WTC11 (cell line): ENCODE data around the gene PTPRF. TPM values are rescaled to one million over a fixed set of nuclear protein-coding genes. Genes with fewer than 3 reads are reported as not detected.
"Not testable (repeated sequence)": the region's sequence is repeated elsewhere in the genome, so short reads cannot be mapped to it uniquely, and the experiment has no call there.

Source experiments
- ATAC-seq: fragments of 200-7000 bp; cut with Tn5 transposase; 2 replicates; pipeline ENCODE4 v1.10.0; 2021; ENCODE audit warnings: mild to moderate bottlenecking, moderate library complexity
- CTCF ChIA-PET: fragments of 300-600 bp; sonication (Branson Sonifier 250); formaldehyde crosslinking; loops from one replicate; lab custom pipeline; 2021; ENCODE audit warnings: antibody characterized with exemption; lab: Charles Lee
- POLR2A ChIA-PET: fragments of 350-600 bp; sonication (Branson Sonifier 250); formaldehyde crosslinking; loops from one replicate; lab custom pipeline; 2021; ENCODE audit warnings: antibody characterized with exemption; lab: Charles Lee
- DNase-seq: peaks from one replicate; pipeline ENCODE4 v3.0.0; 2021; ENCODE audit warnings: low spot score
- H3K27ac Mint-ChIP-seq: 2 replicates; pipeline ENCODE4 v1.8.0; 2021; ENCODE audit warnings: mixed read lengths
- H3K27me3 Mint-ChIP-seq: 2 replicates; pipeline ENCODE4 v1.8.0; 2021; ENCODE audit warnings: low read depth, mild to moderate bottlenecking, moderate library complexity, mixed read lengths
- H3K36me3 Mint-ChIP-seq: 2 replicates; pipeline ENCODE4 v1.8.0; 2021; ENCODE audit warnings: mixed read lengths
- H3K4me1 Mint-ChIP-seq: 2 replicates; pipeline ENCODE4 v1.8.0; 2022; ENCODE audit warnings: mixed read lengths
- H3K4me3 Mint-ChIP-seq: 2 replicates; pipeline ENCODE4 v1.8.0; 2021; ENCODE audit warnings: mild to moderate bottlenecking, moderate library complexity, mixed read lengths
- H3K9me3 Mint-ChIP-seq: 2 replicates; pipeline ENCODE4 v1.8.0; 2021; ENCODE audit warnings: mixed read lengths
- ELF4 ChIP-seq: sonication (generic); formaldehyde crosslinking; IDR thresholded peaks from 2 replicates; pipeline ENCODE4 v1.8.1; 2022; ENCODE audit warnings: low read depth, mild to moderate bottlenecking, moderate library complexity, missing genetic modification reagents
- JAZF1 ChIP-seq: fragments of 250-450 bp; sonication (Bioruptor Pico); IDR thresholded peaks from 2 replicates; pipeline ENCODE4 v1.9.0; 2021; ENCODE audit warnings: moderate library complexity, mild to moderate bottlenecking, inconsistent platforms
- KAT7 ChIP-seq: sonication (generic); formaldehyde crosslinking; IDR thresholded peaks from 2 replicates; pipeline ENCODE4 v1.8.1; 2023; ENCODE audit warnings: missing genetic modification reagents, mild to moderate bottlenecking, borderline replicate concordance
- MXD4 ChIP-seq: fragments of 250-450 bp; sonication (Bioruptor Pico); IDR thresholded peaks from 2 replicates; pipeline ENCODE4 v1.8.0; 2021; ENCODE audit warnings: mild to moderate bottlenecking, moderate library complexity, borderline replicate concordance
- NR3C1 ChIP-seq: sonication (generic); formaldehyde crosslinking; conservative IDR thresholded peaks from 2 replicates; pipeline ENCODE4 v1.8.1; 2023; ENCODE audit warnings: low read depth, mild to moderate bottlenecking, missing genetic modification reagents
- RORB ChIP-seq: fragments of 250-450 bp; sonication (Bioruptor Pico); IDR thresholded peaks from 2 replicates; pipeline ENCODE4 v1.9.0; 2021; ENCODE audit warnings: mild to moderate bottlenecking
- SMAD3 ChIP-seq: sonication (generic); formaldehyde crosslinking; IDR thresholded peaks from 2 replicates; pipeline ENCODE4 v1.8.0; 2022; ENCODE audit warnings: missing genetic modification reagents, mild to moderate bottlenecking, borderline replicate concordance
- SP1 ChIP-seq: sonication (generic); formaldehyde crosslinking; conservative IDR thresholded peaks from 2 replicates; pipeline ENCODE4 v1.8.1; 2022; ENCODE audit warnings: missing genetic modification reagents
- TEAD1 ChIP-seq: sonication (generic); formaldehyde crosslinking; IDR thresholded peaks from 2 replicates; pipeline ENCODE4 v1.8.0; 2022; ENCODE audit warnings: mild to moderate bottlenecking, missing genetic modification reagents
- TEAD4 ChIP-seq: sonication (generic); formaldehyde crosslinking; IDR thresholded peaks from 2 replicates; pipeline ENCODE4 v1.8.0; 2022; ENCODE audit warnings: mild to moderate bottlenecking, missing genetic modification reagents
- ZBTB21 ChIP-seq: sonication (generic); formaldehyde crosslinking; IDR thresholded peaks from 2 replicates; pipeline ENCODE4 v1.8.1; 2023; ENCODE audit warnings: mild to moderate bottlenecking, missing genetic modification reagents, borderline replicate concordance
- ZNF121 ChIP-seq: sonication (generic); formaldehyde crosslinking; IDR thresholded peaks from 2 replicates; pipeline ENCODE4 v1.8.0; 2023; ENCODE audit warnings: missing genetic modification reagents
- total RNA-seq: library from RNA; stranded (reverse); gene quantifications from 3 replicates; pipeline ENCODE4 v1.2.3, GENCODE V29; 2021
- TF ChIP-seq, protein P1 (sequence below): fragments of 200-600 bp; IDR thresholded peaks from 2 replicates; pipeline ENCODE4 v1.8.0; 2022; ENCODE audit warnings: antibody characterized with exemption
- TF ChIP-seq, protein P2 (sequence below): fragments of 250-450 bp; sonication (Bioruptor Pico); IDR thresholded peaks from 2 replicates; pipeline ENCODE4 v2.1.2; 2022; ENCODE audit warnings: mild to moderate bottlenecking, moderate library complexity
- TF ChIP-seq, protein P3 (sequence below): sonication (generic); formaldehyde crosslinking; IDR thresholded peaks from 2 replicates; pipeline ENCODE4 v1.8.0; 2022; ENCODE audit warnings: mild to moderate bottlenecking, missing genetic modification reagents
- TF ChIP-seq, protein P4 (sequence below): sonication (generic); formaldehyde crosslinking; IDR thresholded peaks from 2 replicates; pipeline ENCODE4 v1.8.1; 2023; ENCODE audit warnings: mild to moderate bottlenecking, missing genetic modification reagents, moderate library complexity
- TF ChIP-seq, protein P5 (sequence below): sonication (generic); formaldehyde crosslinking; conservative IDR thresholded peaks from 2 replicates; pipeline ENCODE4 v1.8.1; 2022; ENCODE audit warnings: mild to moderate bottlenecking, missing genetic modification reagents

PTPRF gene
- total RNA-seq, 1 experiment from 2014 or later: 248 TPM

DNA sequence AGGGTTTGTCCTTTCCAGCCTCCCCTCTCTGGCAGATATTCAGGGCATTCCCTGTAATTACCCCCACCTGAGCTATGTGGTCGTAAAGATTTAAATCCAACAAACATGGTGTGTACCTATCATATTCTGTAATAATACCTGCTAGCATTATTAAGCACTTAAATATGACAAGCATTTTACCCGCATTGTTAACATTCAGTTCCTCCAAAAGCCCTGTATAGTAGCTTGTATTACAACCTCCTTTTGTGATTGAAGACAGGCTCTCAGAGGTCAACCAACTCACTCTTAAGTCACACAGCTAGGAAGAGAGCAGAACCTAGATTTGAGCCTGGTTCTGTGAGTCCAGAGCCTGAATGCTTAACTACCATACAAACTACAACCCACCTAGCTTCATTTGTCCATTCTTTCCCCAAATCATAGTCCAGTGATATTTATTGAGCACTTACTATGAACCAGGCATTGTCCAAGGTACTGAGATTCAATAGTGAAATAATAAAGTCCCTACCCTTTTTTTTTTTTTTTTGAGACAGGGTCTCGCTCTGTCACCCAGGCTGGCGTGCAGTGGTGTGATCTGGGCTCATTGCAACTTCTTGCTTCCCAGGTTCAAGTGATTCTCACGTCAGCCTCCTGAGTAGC, 105.4 kb downstream of the PTPRF start:
- H3K27me3 Mint-ChIP-seq: peaks cover 8% of the 10 kb centered on the region
- no peak for ATAC-seq
- POLR2A ChIA-PET: interaction anchor here (1.7 kb wide), 1 partner anchor 14 kb away, joined by 5 read pairs; the partner anchor contains the start of gene KDM4A
- TF ChIP-seq, protein P1, sequence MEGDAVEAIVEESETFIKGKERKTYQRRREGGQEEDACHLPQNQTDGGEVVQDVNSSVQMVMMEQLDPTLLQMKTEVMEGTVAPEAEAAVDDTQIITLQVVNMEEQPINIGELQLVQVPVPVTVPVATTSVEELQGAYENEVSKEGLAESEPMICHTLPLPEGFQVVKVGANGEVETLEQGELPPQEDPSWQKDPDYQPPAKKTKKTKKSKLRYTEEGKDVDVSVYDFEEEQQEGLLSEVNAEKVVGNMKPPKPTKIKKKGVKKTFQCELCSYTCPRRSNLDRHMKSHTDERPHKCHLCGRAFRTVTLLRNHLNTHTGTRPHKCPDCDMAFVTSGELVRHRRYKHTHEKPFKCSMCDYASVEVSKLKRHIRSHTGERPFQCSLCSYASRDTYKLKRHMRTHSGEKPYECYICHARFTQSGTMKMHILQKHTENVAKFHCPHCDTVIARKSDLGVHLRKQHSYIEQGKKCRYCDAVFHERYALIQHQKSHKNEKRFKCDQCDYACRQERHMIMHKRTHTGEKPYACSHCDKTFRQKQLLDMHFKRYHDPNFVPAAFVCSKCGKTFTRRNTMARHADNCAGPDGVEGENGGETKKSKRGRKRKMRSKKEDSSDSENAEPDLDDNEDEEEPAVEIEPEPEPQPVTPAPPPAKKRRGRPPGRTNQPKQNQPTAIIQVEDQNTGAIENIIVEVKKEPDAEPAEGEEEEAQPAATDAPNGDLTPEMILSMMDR: no peak
- TF ChIP-seq KAT7 (CRISPR knock-in tag) (no peak), SMAD3 (no peak), SP1 (CRISPR knock-in tag) (no peak), ELF4 (CRISPR knock-in tag) (no peak), NR3C1 (CRISPR knock-in tag) (no peak), TEAD1 (CRISPR knock-in tag) (no peak), TEAD4 (CRISPR knock-in tag) (no peak), MXD4 (CRISPR knock-in tag) (no peak), ZBTB21 (CRISPR knock-in tag) (no peak), RORB (CRISPR knock-in tag) (no peak), ZNF121 (CRISPR knock-in tag) (no peak)
- TF ChIP-seq, protein P2, sequence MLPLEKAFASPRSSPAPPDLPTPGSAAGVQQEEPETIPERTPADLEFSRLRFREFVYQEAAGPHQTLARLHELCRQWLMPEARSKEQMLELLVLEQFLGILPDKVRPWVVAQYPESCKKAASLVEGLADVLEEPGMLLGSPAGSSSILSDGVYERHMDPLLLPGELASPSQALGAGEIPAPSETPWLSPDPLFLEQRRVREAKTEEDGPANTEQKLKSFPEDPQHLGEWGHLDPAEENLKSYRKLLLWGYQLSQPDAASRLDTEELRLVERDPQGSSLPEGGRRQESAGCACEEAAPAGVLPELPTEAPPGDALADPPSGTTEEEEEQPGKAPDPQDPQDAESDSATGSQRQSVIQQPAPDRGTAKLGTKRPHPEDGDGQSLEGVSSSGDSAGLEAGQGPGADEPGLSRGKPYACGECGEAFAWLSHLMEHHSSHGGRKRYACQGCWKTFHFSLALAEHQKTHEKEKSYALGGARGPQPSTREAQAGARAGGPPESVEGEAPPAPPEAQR (CRISPR knock-in tag): no peak
- TF ChIP-seq, protein P3, sequence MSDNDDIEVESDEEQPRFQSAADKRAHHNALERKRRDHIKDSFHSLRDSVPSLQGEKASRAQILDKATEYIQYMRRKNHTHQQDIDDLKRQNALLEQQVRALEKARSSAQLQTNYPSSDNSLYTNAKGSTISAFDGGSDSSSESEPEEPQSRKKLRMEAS: no peak
- TF ChIP-seq, protein P4, sequence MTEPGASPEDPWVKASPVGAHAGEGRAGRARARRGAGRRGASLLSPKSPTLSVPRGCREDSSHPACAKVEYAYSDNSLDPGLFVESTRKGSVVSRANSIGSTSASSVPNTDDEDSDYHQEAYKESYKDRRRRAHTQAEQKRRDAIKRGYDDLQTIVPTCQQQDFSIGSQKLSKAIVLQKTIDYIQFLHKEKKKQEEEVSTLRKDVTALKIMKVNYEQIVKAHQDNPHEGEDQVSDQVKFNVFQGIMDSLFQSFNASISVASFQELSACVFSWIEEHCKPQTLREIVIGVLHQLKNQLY (CRISPR knock-in tag): no peak
- TF ChIP-seq, protein P5, sequence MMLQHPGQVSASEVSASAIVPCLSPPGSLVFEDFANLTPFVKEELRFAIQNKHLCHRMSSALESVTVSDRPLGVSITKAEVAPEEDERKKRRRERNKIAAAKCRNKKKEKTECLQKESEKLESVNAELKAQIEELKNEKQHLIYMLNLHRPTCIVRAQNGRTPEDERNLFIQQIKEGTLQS (CRISPR knock-in tag): no peak
- TF ChIP-seq, all 79 proteins: peak for 0
- H3K27ac Mint-ChIP-seq: no peak overlapping the region
- CTCF ChIA-PET: interaction anchor here (0.7 to 2.0 kb wide), 3 partner anchors 9 to 83 kb away, joined by 3 to 4 read pairs (median 4); no protein-coding TSS in a partner anchor
- DNase-seq: no peak
- H3K9me3 Mint-ChIP-seq: no peaks in the 10 kb centered on the region
- H3K36me3 Mint-ChIP-seq: no peaks in the 10 kb centered on the region
- H3K4me3 Mint-ChIP-seq: no peak overlapping the region
- peaks cover 6% of the 10 kb centered on the region for H3K4me1 Mint-ChIP-seq

DNA sequence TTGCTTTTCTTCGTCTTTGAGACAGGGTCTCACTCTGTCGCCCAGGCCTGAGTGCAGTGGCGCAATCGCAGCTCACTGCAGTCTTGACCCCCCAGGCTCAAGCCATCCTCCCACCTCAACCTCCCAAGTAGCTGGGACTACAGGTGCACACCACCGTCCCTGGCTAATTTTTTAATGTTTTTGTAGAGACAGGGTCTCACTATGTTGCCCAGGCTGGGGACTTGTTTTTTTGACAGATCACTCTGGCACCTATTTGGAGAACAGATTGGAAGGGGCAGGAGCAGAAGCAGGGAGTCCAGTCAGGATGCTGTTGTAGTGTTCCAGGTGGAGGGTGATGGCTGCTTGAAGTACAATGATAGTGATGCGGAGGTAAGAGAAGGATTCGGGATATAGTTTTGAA, 106.6 kb downstream of the PTPRF start:
- Mint-ChIP-seq H3K9me3 (no peaks in the 10 kb centered on the region), H3K36me3 (no peaks in the 10 kb centered on the region)
- DNase-seq: no peak
- TF ChIP-seq JAZF1 (CRISPR knock-in tag) (no peak), ZNF121 (CRISPR knock-in tag) (peak; percentile 59; the same call in 1 of the 2 replicates)
- TF ChIP-seq, protein P3: no peak
- TF ChIP-seq, all 79 proteins: peak for 1
- no peak for ATAC-seq
- Mint-ChIP-seq H3K4me1 (peaks cover 6% of the 10 kb centered on the region), H3K27ac (no peak overlapping the region), H3K4me3 (no peak overlapping the region), H3K27me3 (peaks cover 13% of the 10 kb centered on the region)
- POLR2A ChIA-PET: interaction anchor here (1.7 kb wide), 1 partner anchor 13 kb away, joined by 5 read pairs; the partner anchor contains the start of gene KDM4A
- CTCF ChIA-PET: interaction anchor here (0.8 to 2.0 kb wide), 2 partner anchors 16 to 83 kb away, joined by 3 to 4 read pairs; no protein-coding TSS in a partner anchor

DNA sequence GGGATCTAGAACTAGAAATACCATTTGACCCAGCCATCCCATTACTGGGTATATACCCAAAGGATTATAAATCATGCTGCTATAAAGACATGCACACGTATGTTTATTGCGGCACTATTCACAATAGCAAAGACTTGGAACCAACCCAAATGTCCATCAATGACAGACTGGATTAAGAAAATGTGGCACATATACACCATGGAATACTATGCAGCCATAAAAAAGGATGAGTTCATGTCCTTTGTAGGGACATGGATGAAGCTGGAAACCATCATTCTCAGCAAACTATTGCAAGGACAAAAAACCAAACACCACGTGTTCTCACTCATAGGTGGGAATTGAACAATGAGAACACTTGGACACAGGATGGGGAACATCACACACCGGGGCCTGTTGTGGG, 107.7 kb downstream of the PTPRF start:
- POLR2A ChIA-PET, DNase-seq, CTCF ChIA-PET: not testable (repeated sequence)

More for the DNA sequence above, 107.7 kb downstream of the PTPRF start:
- H3K4me1 Mint-ChIP-seq, H3K36me3 Mint-ChIP-seq, H3K27ac Mint-ChIP-seq, H3K9me3 Mint-ChIP-seq, ATAC-seq, H3K4me3 Mint-ChIP-seq: not testable (repeated sequence)
- peaks cover 23% of the 10 kb centered on the region for H3K27me3 Mint-ChIP-seq
